ENCODE measurements around the gene GFPT2. TPM values are rescaled to one million over a fixed set of nuclear protein-coding genes. Genes with fewer than 3 reads are reported as not detected.

GFPT2 gene
- total and polyA plus RNA-seq, 2 of the 4 experiments (the other 2 are of a cell fraction): 20.3 to 20.8 TPM

GRCh38 chr5:180281706-180282105 is 71.4 kb downstream of the GFPT2 start:
- peaks cover 38 to 43% of the 10 kb centered on the region in 2 experiments for H3K79me1 ChIP-seq (ENCODE audit: low read depth in 1 of 2, low read length in 2 of 2)
- no peak overlapping the region for H4K8ac ChIP-seq (ENCODE audit: low read depth in 2 of 2, low read length in 2 of 2)
- no peak overlapping the region for H2AK9ac ChIP-seq (replicated peaks; ENCODE audit: low read depth, low read length, poor library complexity)
- no peaks in the 10 kb centered on the region for H3K9me1 ChIP-seq (ENCODE audit: insufficient read depth, low read length)
- 0 out of 2 replicates have a peak, but pooled peaks cover 6% of the 10 kb centered on the region for H4K20me1 ChIP-seq (ENCODE audit: insufficient read depth, low read length)
- H3K9me3 ChIP-seq (ENCODE audit: control insufficient read depth, insufficient read depth, low read length): peaks cover 7% of the 10 kb centered on the region; the same call in 1 of the 2 replicates
- H4K5ac ChIP-seq (ENCODE audit: low read depth, low read length): no peak overlapping the region
- no peak overlapping the region for H2BK5ac ChIP-seq (ENCODE audit: low read depth, low read length, poor library complexity, severe bottlenecking)
- no peak overlapping the region for H3K4ac ChIP-seq (ENCODE audit: low read depth, low read length)
- ChIA-PET POLR2A (ENCODE audit: unreplicated experiment) (interaction anchor here (0.7 kb wide), 1 partner anchor 46 kb away, joined by 4 read pairs; no protein-coding TSS in a partner anchor), CTCF (no interaction called here)
- in situ Hi-C loops (cut with MboI; ENCODE audit: low sequenced_read_pairs): no loop called here
- no peak overlapping the region for H3K23ac ChIP-seq (ENCODE audit: low read depth, low read length)
- H3K56ac ChIP-seq (ENCODE audit: extremely low read depth, insufficient read depth, low read length): no peak overlapping the region
- ATAC-seq (ENCODE audit: low read depth) (no peak), DNase-seq (no peak)
- no peak for TF ChIP-seq MXI1 (IDR thresholded peaks at IDR 0.05; ENCODE audit: borderline replicate concordance, low read depth, low read length)
- no peak for TF ChIP-seq NFE2L2 (IDR thresholded peaks at IDR 0.05; ENCODE audit: low read depth, low read length)
- no peak for TF ChIP-seq MAFK (IDR thresholded peaks at IDR 0.05; ENCODE audit: low read depth, low read length)
- no peak for TF ChIP-seq SMC3 (IDR thresholded peaks at IDR 0.05; ENCODE audit: low read depth, low read length)
- BruUV-seq (replicated peaks): no TSS peak
- H3K27ac ChIP-seq (ENCODE audit: insufficient read depth, low read length): no peak overlapping the region
- intact Hi-C loops (cut with micrococcal nuclease): loop anchor here (5.0 kb wide), 1 partner anchor 34 kb away; no protein-coding TSS in a partner anchor
- H2AFZ ChIP-seq (replicated peaks; ENCODE audit: low read length, poor library complexity): no peak overlapping the region
- WGBS, 2 experiments (ENCODE audit: extremely low coverage in 2 of 2, insufficient read length in 1 of 2): 100% methylated on average over 8 of the region's 10 CpGs; no CpG with 5 or more reads in 1 of the 2 experiments
- no peak overlapping the region for H3K9ac ChIP-seq (ENCODE audit: low read depth, low read length)
- H3K4me1 ChIP-seq (ENCODE audit: control insufficient read depth, insufficient read depth, low read length): peaks cover 3% of the 10 kb centered on the region; the same call in 1 of the 2 replicates
- H3K4me2 ChIP-seq (ENCODE audit: low read depth, low read length): no peak overlapping the region
- no peak overlapping the region for H3K18ac ChIP-seq (ENCODE audit: low read depth, low read length)
- H3K36me3 ChIP-seq (ENCODE audit: control insufficient read depth, insufficient read depth, low read length): peaks cover 23% of the 10 kb centered on the region
- dilution Hi-C loops (cut with HindIII; ENCODE audit: low sequenced_read_pairs, unreplicated experiment): no loop called here
- no peak overlapping the region for H3K4me3 ChIP-seq (ENCODE audit: insufficient read depth, low read depth, low read length)
- no peak overlapping the region for H3K14ac ChIP-seq (replicated peaks; ENCODE audit: low read depth, low read length)
- H3K27me3 ChIP-seq (ENCODE audit: control insufficient read depth, insufficient read depth, low read length): no peaks in the 10 kb centered on the region
- H4K91ac ChIP-seq (ENCODE audit: insufficient read depth, low read depth, low read length): no peak overlapping the region
- no peak overlapping the region for H2BK120ac ChIP-seq (ENCODE audit: low read depth, low read length)
- no peak overlapping the region for H2BK15ac ChIP-seq (ENCODE audit: low read depth, low read length)
- H2AK5ac ChIP-seq (ENCODE audit: low read depth, low read length): no peak overlapping the region
- no peak overlapping the region for H2BK20ac ChIP-seq (ENCODE audit: low read depth, low read length)

All from IMR-90 (cell line).